Neuronal stem cell (in vitro differentiated cells): ENCODE data around the gene TDRD9.

Experiments
- DNase-seq: peaks from one replicate; pipeline ENCODE4 v3.0.0-alpha.2; 2013; ENCODE audit warnings: low spot score
- H2AFZ ChIP-seq: one replicate; pipeline ENCODE4 v1.6.1; 2013; ENCODE audit warnings: mild to moderate bottlenecking, low read length, inconsistent platforms
- H2AK5ac ChIP-seq: 2 replicates; pipeline ENCODE4 v1.6.1; 2013; ENCODE audit warnings: low read depth, mild to moderate bottlenecking, inconsistent platforms, low read length, moderate library complexity, mixed read lengths
- H2BK120ac ChIP-seq: 2 replicates; pipeline ENCODE4 v1.6.1; 2013; ENCODE audit warnings: low read depth, mild to moderate bottlenecking, inconsistent platforms, low read length, moderate library complexity, mixed read lengths
- H2BK12ac ChIP-seq: one replicate; pipeline ENCODE4 v1.6.1; 2013; ENCODE audit warnings: low read length, inconsistent platforms
- H2BK15ac ChIP-seq: 2 replicates; pipeline ENCODE4 v1.6.1; 2013; ENCODE audit warnings: mild to moderate bottlenecking, low read length, inconsistent platforms, mixed read lengths
- H2BK5ac ChIP-seq: one replicate; pipeline ENCODE4 v1.6.1; 2013; ENCODE audit warnings: inconsistent platforms, mild to moderate bottlenecking, low read length, moderate library complexity
- H3K14ac ChIP-seq: one replicate; pipeline ENCODE4 v1.6.1; 2013; ENCODE audit warnings: low read length, inconsistent platforms
- H3K18ac ChIP-seq: 2 replicates; pipeline ENCODE4 v1.6.1; 2013; ENCODE audit warnings: low read length, inconsistent platforms
- H3K23ac ChIP-seq: 2 replicates; pipeline ENCODE4 v1.6.1; 2013; ENCODE audit warnings: low read depth, mild to moderate bottlenecking, mixed read lengths, low read length, inconsistent platforms; ENCODE audit not compliant: poor library complexity
- H3K27ac ChIP-seq: replicated peaks from 3 replicates; pipeline ENCODE4 v1.5.1; 2013; ENCODE audit warnings: low read length, inconsistent platforms
- H3K27me3 ChIP-seq, 3 experiments: 2 replicates each; pipeline ENCODE4 v1.6.1; 2013; ENCODE audit warnings: low read length in 3 of 3, mild to moderate bottlenecking in 2 of 3, inconsistent platforms in 1 of 3, low read depth in 1 of 3, mixed read lengths in 1 of 3, moderate library complexity in 1 of 3; ENCODE audit not compliant: control insufficient read depth in 3 of 3, insufficient read depth in 3 of 3
- H3K36me3 ChIP-seq, 2 donors: replicated peaks in 1 of 2; 2 replicates each; pipeline ENCODE4 v1.6.1; 2013; ENCODE audit warnings: low read length in 2 of 2; ENCODE audit not compliant: control insufficient read depth in 2 of 2, insufficient read depth in 2 of 2
- H3K4ac ChIP-seq: 2 replicates; pipeline ENCODE4 v1.6.1; 2013; ENCODE audit warnings: inconsistent platforms, mild to moderate bottlenecking, low read length, moderate library complexity
- H3K4me1 ChIP-seq, 2 donors: 1 replicate in 1 of 2; 2 replicates in 1 of 2; pipeline ENCODE4 v1.6.1; 2013; ENCODE audit warnings: low read length in 2 of 2, low read depth in 1 of 2; ENCODE audit not compliant: control insufficient read depth in 2 of 2, insufficient read depth in 1 of 2
- H3K4me2 ChIP-seq: one replicate; pipeline ENCODE4 v1.6.1; 2013; ENCODE audit warnings: mild to moderate bottlenecking, low read length, inconsistent platforms; ENCODE audit not compliant: insufficient read depth, poor library complexity, severe bottlenecking
- H3K4me3 ChIP-seq, 2 donors: 2 replicates each; pipeline ENCODE4 v1.5.1; 2013; ENCODE audit warnings: low read length in 2 of 2, mild to moderate bottlenecking in 2 of 2, inconsistent platforms in 1 of 2, moderate library complexity in 1 of 2
- H3K79me1 ChIP-seq: one replicate; pipeline ENCODE4 v1.6.1; 2013; ENCODE audit warnings: low read depth, mild to moderate bottlenecking, inconsistent platforms, low read length, moderate library complexity
- H3K9ac ChIP-seq: one replicate; pipeline ENCODE4 v1.6.1; 2013; ENCODE audit warnings: mild to moderate bottlenecking, low read depth, low read length, inconsistent platforms; ENCODE audit not compliant: poor library complexity
- H3K9me3 ChIP-seq, 2 donors: replicated peaks in 1 of 2; 2 replicates each; pipeline versions ENCODE3 to v1.6.1; 2013; ENCODE audit warnings: low read length in 2 of 2, mild to moderate bottlenecking in 2 of 2, inconsistent platforms in 1 of 2, low read depth in 1 of 2, mixed read lengths in 1 of 2, moderate library complexity in 1 of 2; ENCODE audit not compliant: control insufficient read depth in 2 of 2, insufficient read depth in 1 of 2
- H4K8ac ChIP-seq: one replicate; pipeline ENCODE4 v1.6.1; 2013; ENCODE audit warnings: low read depth, mild to moderate bottlenecking, inconsistent platforms, low read length, moderate library complexity
- H4K91ac ChIP-seq: one replicate; pipeline ENCODE4 v1.6.1; 2013; ENCODE audit warnings: low read length, low read depth, mild to moderate bottlenecking, inconsistent platforms; ENCODE audit not compliant: poor library complexity
- WGBS, 2 donors: extraction: QIAGEN DNeasy Blood & Tissue Kit; methylation state at CpG; one replicate each; pipeline ENCODE4 v1.1.7; 2013; ENCODE audit warnings: missing lambda C conversion rate in 2 of 2, mixed read lengths in 1 of 2; ENCODE audit not compliant: insufficient read length in 2 of 2, insufficient replicate concordance in 1 of 2; ENCODE audit errors: extremely low coverage in 2 of 2; 5-methylcytosine and 5-hydroxymethylcytosine counted together

TDRD9 gene

GRCh38 chr14:104094709-104095425 is 166.6 kb downstream of the TDRD9 start:
- Histone ChIP-seq H3K9me3 (peaks cover 0 to 2% of the 10 kb centered on the region in 2 donors), H2AK5ac (peak overlapping the region; percentile 84), H3K14ac (no peak overlapping the region), H3K18ac (peak overlapping the region; percentile 76), H3K9ac (peak overlapping the region; percentile 80), H3K79me1 (peaks cover 5% of the 10 kb centered on the region), H4K91ac (no peak overlapping the region), H3K27me3 (peaks cover 0 to 22% (median 0%) of the 10 kb centered on the region in 3 experiments), H2BK5ac (peak overlapping the region; percentile 14), H2BK12ac (no peak overlapping the region), H2BK120ac (no peak overlapping the region), H3K23ac (peak overlapping the region; percentile 28), H3K4me1 (peaks cover 0 to 5% of the 10 kb centered on the region in 2 donors), H2AFZ (peak overlapping the region; percentile 85), H3K4ac (no peak overlapping the region), H3K4me2 (no peak overlapping the region), H3K4me3 (no peak overlapping the region), H3K27ac (no peak overlapping the region), H2BK15ac (peak overlapping the region; percentile 76), H4K8ac (peak overlapping the region; percentile 70), H3K36me3 (no peaks in the 10 kb centered on the region)
- no CpG with 5 or more reads among the region's 35 CpGs for WGBS, 2 donors
- peak; percentile 76 for DNase-seq

- Histone ChIP-seq H3K4me2 (no peak overlapping the region), H4K8ac (no peak overlapping the region), H2AFZ (no peak overlapping the region), H3K4me3 (no peak overlapping the region), H3K9ac (no peak overlapping the region), H3K4ac (no peak overlapping the region), H2BK15ac (peak overlapping the region; percentile 76), H2BK12ac (peak overlapping the region; percentile 67), H3K27me3 (peaks cover 0 to 30% (median 0%) of the 10 kb centered on the region in 3 experiments), H3K4me1 (peaks cover 0 to 5% of the 10 kb centered on the region in 2 donors), H3K14ac (peak overlapping the region; percentile 59), H3K23ac (peak overlapping the region; percentile 31), H3K9me3 (no peaks in the 10 kb centered on the region), H3K27ac (no peak overlapping the region), H3K36me3 (no peaks in the 10 kb centered on the region), H2AK5ac (peak overlapping the region; percentile 84), H4K91ac (no peak overlapping the region), H2BK120ac (no peak overlapping the region), H2BK5ac (peak overlapping the region; percentile 75), H3K79me1 (peaks cover 5% of the 10 kb centered on the region), H3K18ac (peak overlapping the region; percentile 55)
- WGBS, 2 donors, result no CpG with 5 or more reads among the region's 31 CpGs
- DNase-seq, result no peak
These were observed 167.4 kb downstream of the TDRD9 start for GRCh38 chr14:104095426-104096310.

- no peak overlapping the region for H3K9ac ChIP-seq
- H3K4me3 ChIP-seq, result no peak overlapping the region
- H3K4me1 ChIP-seq, result peaks cover 0 to 5% of the 10 kb centered on the region in 2 donors
- H3K4me2 ChIP-seq, result peak overlapping the region; percentile 11
- peak overlapping the region; percentile 75 for H2BK5ac ChIP-seq
- peaks cover 5% of the 10 kb centered on the region for H3K79me1 ChIP-seq
- H4K91ac ChIP-seq, result no peak overlapping the region
- no peak overlapping the region for H2AFZ ChIP-seq
- no peak overlapping the region for H3K4ac ChIP-seq
- no peak overlapping the region for H2BK12ac ChIP-seq
- no peak overlapping the region for H4K8ac ChIP-seq
- H3K27ac ChIP-seq, result no peak overlapping the region
- H3K18ac ChIP-seq, result peak overlapping the region; percentile 76
- peaks cover 0 to 35% (median 0%) of the 10 kb centered on the region in 3 experiments for H3K27me3 ChIP-seq
- no peak overlapping the region for H2BK120ac ChIP-seq
- peak overlapping the region; percentile 88 for H2AK5ac ChIP-seq
- H3K36me3 ChIP-seq, result no peaks in the 10 kb centered on the region
- H2BK15ac ChIP-seq, result peak overlapping the region; percentile 76
- no peak overlapping the region for H3K14ac ChIP-seq
- no peaks in the 10 kb centered on the region for H3K9me3 ChIP-seq
- WGBS, 2 donors, result no CpG with 5 or more reads among the region's 14 CpGs
- H3K23ac ChIP-seq, result no peak overlapping the region
- DNase-seq, result no peak
These were observed 168.1 kb downstream of the TDRD9 start for GRCh38 chr14:104096318-104096717.
